ENCODE measurements around the gene NFU1. TPM values are rescaled to one million over a fixed set of nuclear protein-coding genes. Genes with fewer than 3 reads are reported as not detected.
"Not testable (repeated sequence)": the region's sequence is repeated elsewhere in the genome, so short reads cannot be mapped to it uniquely, and the experiment has no call there.

NFU1 gene
- total RNA-seq, 3 donors from 2014 or later: 46.1 to 69.9 (median 49.8) TPM

- Histone ChIP-seq H3K27me3 (no peaks in the 10 kb centered on the region), H3K27ac (no peak overlapping the region), H3K9me3 (no peaks in the 10 kb centered on the region), H3K4me1 (no peaks in the 10 kb centered on the region), H3K4me3 (no peak overlapping the region), H3K36me3 (peaks cover 7% of the 10 kb centered on the region)
- DNase-seq (ENCODE audit: low spot score in 2 of 2): no peak
- intact Hi-C loops (cut with DNase I; ENCODE audit: low total_unique reads): no loop called here
- TF ChIP-seq CTCF (IDR thresholded peaks at IDR 0.05) (no peak), POLR2AphosphoS5 (IDR thresholded peaks at IDR 0.05) (no peak), POLR2A (IDR thresholded peaks at IDR 0.05) (no peak)
These were observed 67.4 kb downstream of the NFU1 start for GRCh38 chr2:69369802-69370201.

GRCh38 chr2:69368588-69368987 is 68.6 kb downstream of the NFU1 start:
- no peak overlapping the region for H3K27ac ChIP-seq
- no peak overlapping the region for H3K4me3 ChIP-seq
- DNase-seq (ENCODE audit: low spot score in 2 of 2): no peak
- no peaks in the 10 kb centered on the region for H3K9me3 ChIP-seq
- peaks cover 7% of the 10 kb centered on the region for H3K36me3 ChIP-seq
- H3K4me1 ChIP-seq: no peaks in the 10 kb centered on the region
- intact Hi-C loops (cut with DNase I; ENCODE audit: low total_unique reads): no loop called here
- TF ChIP-seq CTCF (IDR thresholded peaks at IDR 0.05) (no peak), POLR2AphosphoS5 (IDR thresholded peaks at IDR 0.05) (no peak)
- H3K27me3 ChIP-seq: no peaks in the 10 kb centered on the region

GRCh38 chr2:69359371-69359770 is 77.9 kb downstream of the NFU1 start:
- peaks cover 5% of the 10 kb centered on the region for H3K36me3 ChIP-seq
- no peak overlapping the region for H3K27ac ChIP-seq
- H3K4me3 ChIP-seq: no peak overlapping the region
- intact Hi-C loops (cut with DNase I; ENCODE audit: low total_unique reads): no loop called here
- H3K4me1 ChIP-seq: no peaks in the 10 kb centered on the region
- H3K9me3 ChIP-seq: no peaks in the 10 kb centered on the region
- H3K27me3 ChIP-seq: no peaks in the 10 kb centered on the region
- TF ChIP-seq POLR2AphosphoS5 (IDR thresholded peaks at IDR 0.05) (no peak), POLR2A (IDR thresholded peaks at IDR 0.05) (no peak), CTCF (IDR thresholded peaks at IDR 0.05) (no peak)
- DNase-seq (ENCODE audit: low spot score in 2 of 2): no peak

- intact Hi-C loops (cut with DNase I; ENCODE audit: low total_unique reads): no loop called here
- Histone ChIP-seq H3K9me3 (no peaks in the 10 kb centered on the region), H3K4me3 (no peak overlapping the region), H3K36me3 (peaks cover 5% of the 10 kb centered on the region), H3K27ac (no peak overlapping the region), H3K27me3 (no peaks in the 10 kb centered on the region), H3K4me1 (no peaks in the 10 kb centered on the region)
- no peak for DNase-seq (ENCODE audit: low spot score in 2 of 2)
- TF ChIP-seq POLR2A (IDR thresholded peaks at IDR 0.05) (no peak), POLR2AphosphoS5 (IDR thresholded peaks at IDR 0.05) (no peak), CTCF (IDR thresholded peaks at IDR 0.05) (no peak)
These were observed 78.3 kb downstream of the NFU1 start for GRCh38 chr2:69358914-69359313.

GRCh38 chr2:69356471-69356870 is 80.8 kb downstream of the NFU1 start:
- Histone ChIP-seq H3K27me3 (no peaks in the 10 kb centered on the region), H3K9me3 (no peaks in the 10 kb centered on the region), H3K4me1 (no peaks in the 10 kb centered on the region), H3K27ac (no peak overlapping the region), H3K4me3 (no peak overlapping the region), H3K36me3 (peaks cover under 1% of the 10 kb centered on the region)
- TF ChIP-seq CTCF (IDR thresholded peaks at IDR 0.05) (no peak), POLR2A (IDR thresholded peaks at IDR 0.05) (no peak), POLR2AphosphoS5 (IDR thresholded peaks at IDR 0.05) (no peak)
- no peak for DNase-seq (ENCODE audit: low spot score in 2 of 2)
- intact Hi-C loops (cut with DNase I; ENCODE audit: low total_unique reads): no loop called here

GRCh38 chr2:69354976-69355375 is 82.3 kb downstream of the NFU1 start:
- H3K9me3 ChIP-seq; H3K27me3 ChIP-seq; H3K27ac ChIP-seq; H3K36me3 ChIP-seq; H3K4me1 ChIP-seq; H3K4me3 ChIP-seq; intact Hi-C loops (cut with DNase I; ENCODE audit: low total_unique reads); DNase-seq (ENCODE audit: low spot score in 2 of 2): not testable (repeated sequence)
